Hippocampal formation (tissue), 2 donors: ENCODE data around the gene NFKBIE.

ENCODE experiments used
- DNase-seq, 2 donors: peaks; one replicate each; lab custom pipeline; 2025; lab: John Stamatoyannopoulos, UW

NFKBIE gene

GRCh38 chr6:44272999-44273566 is 7.7 kb upstream of the NFKBIE start:
- no peak for DNase-seq

GRCh38 chr6:44272529-44272928 is 7.2 kb upstream of the NFKBIE start:
- no peak for DNase-seq

GRCh38 chr6:44271914-44272313 is 6.6 kb upstream of the NFKBIE start:
- no peak for DNase-seq

- DNase-seq = no peak
Measured at GRCh38 chr6:44271406-44271723, 6.0 kb upstream of the NFKBIE start.

GRCh38 chr6:44270526-44271405 is 5.4 kb upstream of the NFKBIE start:
- DNase-seq = no peak

- DNase-seq = no peak
Measured at GRCh38 chr6:44269921-44270525, 4.7 kb upstream of the NFKBIE start, which contains the start of gene TMEM151B. TMEM151B (plus strand) TSS chr6:44270450; CDS start chr6:44270743, 293 bp downstream.

- no peak for DNase-seq
Measured at GRCh38 chr6:44269178-44269920, 4.0 kb upstream of the NFKBIE start.

- DNase-seq = peak in 1 of 2 donors; percentile 19
Measured at GRCh38 chr6:44268095-44268628, 2.8 kb upstream of the NFKBIE start.

- no peak for DNase-seq
Measured at GRCh38 chr6:44267252-44267651, 1.9 kb upstream of the NFKBIE start.

GRCh38 chr6:44266347-44266746 is 996 bp upstream of the NFKBIE start:
- no peak for DNase-seq

- DNase-seq = no peak
Measured at GRCh38 chr6:44265722-44266233, 427 bp upstream of the NFKBIE start.

- no peak for DNase-seq
Measured at GRCh38 chr6:44264154-44265006, 971 bp downstream of the NFKBIE start.

- no peak for DNase-seq
Measured at GRCh38 chr6:44263354-44264100, 1.8 kb downstream of the NFKBIE start.

GRCh38 chr6:44262467-44263353 is 2.6 kb downstream of the NFKBIE start:
- DNase-seq = no peak

GRCh38 chr6:44261581-44261980 is 3.8 kb downstream of the NFKBIE start:
- DNase-seq = no peak

GRCh38 chr6:44260451-44261297 is 4.7 kb downstream of the NFKBIE start:
- no peak for DNase-seq

- no peak for DNase-seq
Measured at GRCh38 chr6:44260011-44260410, 5.3 kb downstream of the NFKBIE start.

GRCh38 chr6:44258921-44259320 is 6.4 kb downstream of the NFKBIE start:
- no peak for DNase-seq
